ENCODE data around the gene ARAP1.

DNA sequence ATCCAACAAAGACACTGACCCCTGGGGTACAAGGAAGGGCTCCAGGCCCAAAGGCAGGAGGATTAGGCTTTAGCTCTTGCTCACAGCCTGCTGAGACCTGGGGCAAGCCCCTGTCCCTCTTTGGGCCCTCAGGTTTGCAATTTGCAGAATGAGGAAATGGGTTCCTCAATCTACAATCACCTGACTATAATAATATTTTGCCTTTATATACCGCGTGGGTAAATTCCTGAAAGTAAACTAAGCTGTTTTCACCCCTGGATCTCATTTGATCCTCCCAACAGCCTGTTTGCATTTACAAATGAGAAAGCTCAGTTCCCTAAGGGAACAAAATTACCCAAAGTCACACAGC, 40.8 kb upstream of the ARAP1 start:
- TF ChIP-seq, protein P1, sequence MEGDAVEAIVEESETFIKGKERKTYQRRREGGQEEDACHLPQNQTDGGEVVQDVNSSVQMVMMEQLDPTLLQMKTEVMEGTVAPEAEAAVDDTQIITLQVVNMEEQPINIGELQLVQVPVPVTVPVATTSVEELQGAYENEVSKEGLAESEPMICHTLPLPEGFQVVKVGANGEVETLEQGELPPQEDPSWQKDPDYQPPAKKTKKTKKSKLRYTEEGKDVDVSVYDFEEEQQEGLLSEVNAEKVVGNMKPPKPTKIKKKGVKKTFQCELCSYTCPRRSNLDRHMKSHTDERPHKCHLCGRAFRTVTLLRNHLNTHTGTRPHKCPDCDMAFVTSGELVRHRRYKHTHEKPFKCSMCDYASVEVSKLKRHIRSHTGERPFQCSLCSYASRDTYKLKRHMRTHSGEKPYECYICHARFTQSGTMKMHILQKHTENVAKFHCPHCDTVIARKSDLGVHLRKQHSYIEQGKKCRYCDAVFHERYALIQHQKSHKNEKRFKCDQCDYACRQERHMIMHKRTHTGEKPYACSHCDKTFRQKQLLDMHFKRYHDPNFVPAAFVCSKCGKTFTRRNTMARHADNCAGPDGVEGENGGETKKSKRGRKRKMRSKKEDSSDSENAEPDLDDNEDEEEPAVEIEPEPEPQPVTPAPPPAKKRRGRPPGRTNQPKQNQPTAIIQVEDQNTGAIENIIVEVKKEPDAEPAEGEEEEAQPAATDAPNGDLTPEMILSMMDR (conservative IDR thresholded peaks at IDR 0.05; ENCODE audit: low read depth, low read length), result no peak
- TF ChIP-seq EZH2 (IDR thresholded peaks at IDR 0.05; ENCODE audit: low read length, unreplicated experiment), result no peak

Measured in PC-3 (cell line).